G401.6 (cell line): Measurements from ENCODE around the gene ADAMTS19.

Experiments used
- FAIRE-seq: peaks from 2 replicates; lab custom pipeline; 2012; peaks lifted over from hg19 to GRCh38; lab: Jason Lieb, UNC

ADAMTS19 gene

DNA sequence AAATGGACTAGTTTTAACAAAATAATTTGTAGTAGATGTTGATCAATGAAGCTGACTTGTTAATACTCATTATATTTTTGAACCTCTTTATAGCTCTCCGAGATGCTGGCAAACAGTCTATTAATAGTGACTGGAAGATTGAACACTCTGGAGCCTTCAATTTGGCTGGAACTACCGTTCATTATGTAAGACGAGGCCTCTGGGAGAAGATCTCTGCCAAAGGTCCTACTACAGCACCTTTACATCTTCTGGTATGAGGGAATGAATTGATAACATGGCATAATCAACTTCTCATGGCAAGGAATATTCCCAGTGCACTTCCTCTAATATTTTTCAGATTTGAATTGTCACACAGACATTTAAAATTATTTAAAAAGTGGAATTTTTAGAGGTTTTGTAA is 219.6 kb downstream of the ADAMTS19 start:
- FAIRE-seq: no peak

DNA sequence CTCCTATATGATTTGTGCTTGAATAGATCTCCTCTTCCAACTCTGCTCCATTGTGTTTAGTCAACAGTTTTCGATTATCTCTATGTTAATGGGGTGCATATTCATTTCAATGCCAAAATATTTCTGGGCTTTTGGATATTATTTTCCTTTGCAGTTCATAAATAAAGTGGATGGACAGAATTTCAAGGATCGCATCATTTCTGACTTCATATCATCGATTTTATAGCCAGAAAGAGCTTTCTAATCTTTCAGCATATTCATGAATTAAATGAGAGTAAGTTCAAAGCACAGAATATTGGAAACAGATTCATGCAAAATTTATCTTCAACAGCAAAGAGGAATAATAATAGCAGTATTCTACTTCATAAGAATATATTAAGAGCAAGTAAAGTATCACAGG is 227.8 kb downstream of the ADAMTS19 start:
- no peak for FAIRE-seq

DNA sequence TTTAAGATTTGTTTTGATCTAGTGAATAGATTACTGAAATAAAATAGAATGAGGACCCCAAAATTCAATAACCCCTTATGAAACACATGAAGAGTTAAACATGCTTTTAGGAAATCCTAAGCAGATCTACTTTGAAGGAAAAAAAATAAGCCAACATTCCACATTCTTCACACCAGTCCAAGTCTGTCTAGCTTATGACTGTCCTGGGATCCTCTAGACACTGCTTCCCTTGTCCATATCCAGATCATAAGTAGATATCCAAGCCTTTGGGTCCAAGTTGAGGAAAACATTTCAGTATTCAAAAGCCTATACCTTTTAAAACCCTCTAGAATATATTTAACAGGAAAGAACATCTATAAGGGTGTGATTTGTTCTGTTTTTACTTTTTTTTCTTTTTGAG is 228.9 kb downstream of the ADAMTS19 start:
- FAIRE-seq: no peak

DNA sequence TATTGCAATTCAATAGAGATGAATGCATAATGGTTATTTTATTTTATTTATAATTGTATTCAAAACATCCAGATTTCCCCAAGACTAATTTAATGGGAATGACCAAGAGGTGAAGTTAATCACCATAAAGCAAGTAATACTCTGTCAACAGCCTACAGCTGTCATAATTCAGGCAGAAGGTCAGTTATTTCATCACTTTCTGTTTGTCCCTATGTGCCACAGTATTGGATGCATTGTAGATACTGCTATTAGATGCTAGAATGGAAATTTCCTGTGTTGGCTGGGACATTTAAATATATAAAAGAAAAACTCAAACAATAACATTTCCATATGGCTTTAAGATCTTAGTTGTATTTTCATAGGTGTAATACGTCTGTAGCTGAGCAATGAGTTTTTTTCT is 231.1 kb downstream of the ADAMTS19 start:
- FAIRE-seq: no peak

DNA sequence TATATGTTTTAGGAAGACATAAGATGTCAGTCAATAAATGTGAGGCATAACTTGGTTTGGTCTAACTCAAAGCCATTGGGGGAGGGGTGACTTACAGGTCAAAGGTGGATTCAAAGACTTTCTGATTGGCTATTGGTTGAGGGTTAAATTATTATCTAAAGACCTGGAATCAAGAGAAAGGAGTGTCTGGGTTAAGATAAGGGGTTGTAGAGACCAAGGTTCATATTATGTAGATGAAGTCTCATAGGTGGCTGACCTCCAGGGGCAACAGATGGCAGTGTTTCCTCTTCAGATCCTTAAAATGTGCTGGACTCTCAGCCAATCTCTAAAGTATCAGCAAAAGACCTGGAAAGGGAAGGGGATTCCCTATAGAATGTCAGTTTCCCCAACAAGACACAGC is 236.5 kb downstream of the ADAMTS19 start:
- FAIRE-seq: no peak

DNA sequence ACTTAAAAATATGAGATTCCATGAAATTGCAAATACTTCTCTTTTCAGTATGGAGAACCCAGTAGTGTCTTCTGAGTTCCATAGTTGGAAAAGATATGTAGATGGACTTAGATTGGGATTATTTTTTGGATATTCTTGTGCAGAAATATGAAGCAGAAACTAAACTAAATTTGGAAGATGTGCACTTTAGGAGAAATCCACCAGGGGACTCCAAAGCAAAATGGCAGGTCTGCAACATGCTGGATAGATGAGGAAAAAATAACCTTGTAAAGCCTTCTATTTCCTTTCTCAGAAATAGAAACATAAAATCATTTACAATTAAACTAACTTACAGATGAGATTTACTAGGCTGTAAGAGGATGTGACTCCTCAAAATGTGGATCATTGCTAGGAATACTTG is 238.6 kb downstream of the ADAMTS19 start:
- FAIRE-seq: no peak

DNA sequence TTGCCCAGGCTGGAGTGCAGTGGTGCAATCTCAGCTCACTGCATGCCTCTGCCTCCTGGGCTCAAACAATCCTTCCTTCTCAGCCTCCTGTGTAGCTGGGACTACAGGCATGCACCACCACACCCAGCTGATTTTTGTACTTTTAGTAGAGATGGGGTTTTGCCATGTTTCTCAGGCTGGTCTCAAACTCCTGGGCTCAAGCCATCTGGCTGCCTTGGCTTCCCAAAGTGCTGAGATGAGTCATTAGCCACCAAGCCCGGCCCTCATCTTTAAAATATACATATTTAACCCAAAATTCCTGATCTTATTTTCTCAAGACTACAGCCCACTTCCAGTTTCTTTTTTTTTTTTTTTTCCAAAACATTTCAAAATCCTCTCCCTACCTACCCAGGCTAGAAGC is 256.1 kb downstream of the ADAMTS19 start:
- no peak for FAIRE-seq

DNA sequence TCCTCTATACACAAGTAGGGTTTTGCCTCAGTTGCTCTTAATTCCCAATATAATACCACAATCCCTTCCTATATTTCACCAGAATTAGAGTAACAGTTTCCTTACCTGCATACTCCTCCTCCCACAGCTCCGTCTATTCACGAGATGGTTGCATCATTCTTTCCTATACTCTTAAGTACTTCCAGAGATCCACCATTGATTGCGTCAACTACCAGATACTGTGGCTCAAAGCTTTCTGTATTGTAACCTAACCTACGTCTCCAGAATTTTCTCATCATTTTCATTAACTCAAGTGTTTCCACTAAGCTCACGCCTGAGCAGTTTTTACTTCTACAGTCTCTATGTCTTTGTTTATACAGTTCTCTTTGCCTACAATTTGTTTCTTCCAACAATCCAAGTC is 256.6 kb downstream of the ADAMTS19 start:
- FAIRE-seq: no peak

DNA sequence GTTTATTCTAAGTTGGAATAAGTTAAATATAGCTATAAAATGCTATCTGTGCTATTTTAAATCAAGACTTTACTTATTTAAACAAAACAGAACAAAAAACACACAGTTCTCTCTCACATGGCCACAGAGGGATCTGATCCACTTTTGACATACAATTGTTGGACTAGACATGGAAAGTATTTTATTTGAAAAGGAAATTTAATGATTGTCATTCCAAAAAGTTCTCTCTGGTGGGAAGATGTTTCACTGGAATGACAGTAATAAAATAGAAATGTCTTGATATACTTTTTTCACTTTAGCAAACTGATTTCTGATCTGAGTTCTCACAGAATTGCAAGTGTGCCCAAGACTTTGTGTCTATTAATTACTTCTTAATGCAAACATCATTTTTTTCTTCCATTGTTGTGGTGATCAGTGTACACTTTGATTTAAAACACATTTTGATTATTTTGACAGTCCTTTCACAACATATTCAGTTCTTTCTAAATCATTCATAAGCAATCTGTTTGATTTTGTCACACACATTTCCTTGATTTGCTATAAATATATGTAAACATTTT is 257.7 kb downstream of the ADAMTS19 start:
- FAIRE-seq: no peak

DNA sequence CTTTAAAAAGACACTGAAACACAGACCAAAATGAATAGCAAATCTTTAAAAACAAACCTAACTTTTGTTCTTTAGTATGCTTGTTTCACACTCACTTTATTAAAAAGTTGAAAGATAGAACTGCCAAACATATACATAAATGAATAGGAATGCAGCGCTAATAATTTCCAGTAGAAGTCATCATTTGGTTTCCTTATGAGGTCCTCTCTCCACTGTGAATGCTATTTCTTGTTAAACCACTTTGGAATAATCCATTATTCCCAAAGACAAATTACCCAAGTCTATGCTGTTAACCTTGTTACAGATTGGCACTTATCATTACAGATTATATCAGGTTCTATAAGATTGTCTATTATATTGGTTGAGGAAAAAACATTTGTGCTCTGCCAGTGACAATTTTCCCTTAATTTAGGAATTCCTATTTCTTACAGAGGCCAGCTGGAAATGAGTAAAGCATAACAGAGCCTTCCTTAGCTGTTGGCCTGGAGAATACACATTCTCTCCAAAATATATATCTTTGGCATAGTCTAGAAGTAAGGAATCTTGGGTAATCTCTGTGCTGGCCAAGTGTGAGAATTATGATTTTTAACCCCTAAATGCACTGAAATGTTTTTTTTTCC is 258.5 kb downstream of the ADAMTS19 start:
- no peak for FAIRE-seq

DNA sequence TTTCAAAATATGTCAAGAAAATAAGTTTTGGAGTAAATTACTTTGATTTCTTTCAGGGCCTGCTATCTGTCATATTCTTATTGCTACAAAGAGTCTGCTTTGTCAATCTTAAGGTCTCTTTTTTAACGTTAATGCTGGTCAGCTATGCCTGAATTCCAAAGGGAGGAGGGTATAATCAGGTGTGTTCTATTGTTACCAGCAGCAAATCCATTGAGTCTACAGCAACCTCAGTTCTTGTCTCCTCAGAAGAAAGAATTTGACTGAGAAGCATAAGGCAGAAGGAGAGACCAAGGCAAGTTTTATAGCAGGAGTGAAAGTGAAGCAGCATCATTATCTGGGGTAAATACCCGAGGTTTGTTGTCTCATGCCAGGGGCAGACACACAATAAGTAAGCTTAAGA is 264.1 kb downstream of the ADAMTS19 start:
- no peak for FAIRE-seq

DNA sequence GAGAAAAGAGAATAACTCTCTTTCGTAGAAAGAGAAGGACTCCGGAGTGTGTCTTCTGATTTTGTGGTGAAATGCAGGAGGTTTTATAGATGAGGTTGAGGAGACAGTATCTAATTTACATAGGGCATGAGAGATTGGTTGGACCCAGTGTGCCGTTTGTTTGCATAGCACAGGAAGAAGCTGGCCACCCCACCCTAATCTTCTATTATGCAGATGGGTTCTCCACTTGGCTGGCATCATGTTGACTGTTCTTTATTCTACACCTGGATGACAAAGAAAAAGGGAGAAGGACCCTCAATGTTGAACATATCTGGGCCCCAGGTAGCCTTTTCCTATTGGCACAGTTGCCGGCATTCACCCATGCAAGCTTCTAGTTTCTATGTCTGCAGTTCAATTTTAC is 264.5 kb downstream of the ADAMTS19 start:
- no peak for FAIRE-seq

DNA sequence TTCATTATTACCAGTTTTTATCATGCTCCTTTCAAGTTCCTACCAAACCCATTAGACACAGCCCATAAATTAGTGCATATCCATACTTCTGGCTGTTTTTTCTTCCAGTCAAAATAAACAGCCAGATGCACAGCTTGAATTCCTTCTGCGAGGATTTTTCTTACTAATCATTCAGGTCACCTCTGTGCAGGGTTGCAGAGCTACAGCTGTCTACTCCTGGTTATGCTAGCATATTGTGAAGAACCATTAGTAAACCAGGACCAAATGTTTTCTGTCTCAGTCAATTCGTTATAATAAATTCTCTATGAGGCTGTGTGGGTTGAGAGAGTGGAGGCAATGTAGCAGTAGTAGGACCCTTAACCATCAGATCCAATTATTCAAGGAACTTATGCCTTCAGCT is 279.7 kb downstream of the ADAMTS19 start:
- FAIRE-seq: no peak

DNA sequence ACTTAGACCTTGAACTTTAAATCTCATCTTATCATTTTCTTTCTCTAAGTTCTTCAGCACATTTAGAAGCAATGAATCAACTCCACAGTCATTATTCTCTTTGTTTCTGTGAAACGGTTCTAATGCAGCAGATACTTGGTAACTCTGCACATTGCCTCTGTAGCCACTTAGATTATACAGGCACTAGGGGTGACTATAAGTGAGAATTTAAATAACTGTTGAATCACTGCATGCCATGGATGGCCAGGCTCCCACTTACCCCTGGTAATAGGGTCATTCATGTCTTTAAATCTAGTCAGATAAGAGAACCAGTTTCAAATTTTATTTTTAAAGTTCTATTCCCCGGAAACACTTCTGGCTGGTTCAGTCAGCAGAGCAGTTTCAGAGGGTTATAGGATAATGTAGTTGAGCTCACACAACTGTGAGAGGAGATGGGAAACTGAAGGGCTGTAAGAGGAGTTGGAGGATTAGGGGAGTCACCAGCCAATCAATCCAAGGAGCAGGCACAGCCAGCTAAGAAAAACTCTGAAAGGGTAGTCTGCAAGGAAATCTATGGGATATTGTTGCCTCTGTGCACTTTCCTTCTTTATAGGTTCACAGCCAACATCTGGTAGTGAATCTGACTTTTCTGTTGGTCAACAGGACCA is 283.6 kb downstream of the ADAMTS19 start:
- FAIRE-seq: no peak

DNA sequence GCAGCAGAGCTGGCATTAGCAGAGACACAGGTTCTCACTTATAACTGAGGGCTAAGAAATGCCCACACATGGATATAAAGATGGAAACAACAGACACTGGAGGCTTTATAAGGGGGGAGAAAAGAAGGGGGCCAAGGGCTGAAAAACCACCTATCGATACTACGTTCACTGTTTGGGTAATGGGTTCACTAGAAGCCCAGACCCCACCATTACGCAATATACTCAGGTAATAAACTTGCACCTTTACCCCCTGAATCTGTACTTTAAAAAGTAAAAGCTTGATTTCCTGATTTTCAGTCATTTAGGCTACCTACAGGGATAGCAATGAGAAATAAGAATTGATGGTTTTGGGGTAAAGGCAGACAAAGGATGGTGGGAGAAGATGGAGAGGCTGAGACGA is 285.9 kb downstream of the ADAMTS19 start:
- FAIRE-seq: no peak

DNA sequence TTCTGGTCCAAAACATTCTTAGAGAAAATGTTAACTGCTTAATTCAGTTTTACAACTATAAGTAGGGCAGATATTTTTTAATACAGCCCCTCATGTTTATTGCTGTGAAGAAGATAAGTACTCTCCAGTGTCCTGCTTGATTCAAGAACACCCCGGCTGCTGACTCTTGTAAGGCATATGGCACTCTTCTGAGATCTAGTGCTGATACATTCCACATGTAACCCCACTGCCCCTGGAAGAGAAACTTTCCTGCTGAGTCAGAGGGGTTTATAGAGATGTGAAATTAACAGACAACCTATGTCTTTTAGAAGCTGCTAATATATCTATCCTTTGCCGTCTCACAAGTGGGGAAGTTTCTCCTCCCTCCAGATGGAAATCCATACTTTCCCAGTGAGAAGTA is 286.8 kb downstream of the ADAMTS19 start:
- no peak for FAIRE-seq

DNA sequence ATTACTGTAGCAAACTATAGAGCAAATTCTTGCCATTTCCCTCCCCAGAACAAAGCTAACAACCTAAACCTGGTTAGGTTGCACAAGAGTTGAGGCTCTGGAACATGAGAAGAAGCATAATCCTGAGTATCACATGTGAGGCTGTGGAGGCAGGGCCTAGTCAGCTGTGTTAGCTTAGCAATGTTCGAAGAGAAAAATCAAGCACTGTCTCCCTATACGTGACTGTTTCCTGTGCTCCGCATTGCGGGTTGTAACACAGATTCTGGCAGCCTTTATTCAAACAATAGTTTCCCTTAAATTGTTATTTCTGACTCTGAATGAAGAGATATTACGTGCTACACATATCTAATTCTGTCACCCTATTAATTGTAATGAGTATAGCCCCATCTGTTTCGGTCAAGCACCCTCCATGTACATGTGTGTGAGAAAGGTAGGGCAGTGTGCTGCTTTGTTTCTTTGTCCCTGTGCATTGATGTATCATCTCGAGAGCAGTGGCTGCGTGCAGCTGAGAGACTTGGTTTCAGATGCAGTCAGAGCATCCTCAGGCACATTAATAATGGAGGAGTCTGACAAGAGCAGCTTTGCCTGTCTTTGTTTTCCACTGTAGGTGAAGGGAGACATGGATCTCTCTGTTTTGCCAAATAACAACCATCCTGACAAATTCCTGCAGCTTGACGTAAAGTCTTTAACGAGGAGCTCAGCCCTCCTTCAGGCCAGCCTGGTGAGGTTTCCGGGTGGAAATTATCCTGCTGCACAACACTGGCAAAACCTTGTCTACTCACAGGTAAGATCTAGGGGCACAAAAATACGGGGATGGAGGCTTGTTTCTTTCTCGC is 287.7 kb downstream of the ADAMTS19 start, which contains the start of gene MINAR2:
MINAR2 (plus strand) TSS at position 523 of the 836 bp plus-strand sequence; CDS start at position 620, 97 bp downstream.
- FAIRE-seq: no peak

DNA sequence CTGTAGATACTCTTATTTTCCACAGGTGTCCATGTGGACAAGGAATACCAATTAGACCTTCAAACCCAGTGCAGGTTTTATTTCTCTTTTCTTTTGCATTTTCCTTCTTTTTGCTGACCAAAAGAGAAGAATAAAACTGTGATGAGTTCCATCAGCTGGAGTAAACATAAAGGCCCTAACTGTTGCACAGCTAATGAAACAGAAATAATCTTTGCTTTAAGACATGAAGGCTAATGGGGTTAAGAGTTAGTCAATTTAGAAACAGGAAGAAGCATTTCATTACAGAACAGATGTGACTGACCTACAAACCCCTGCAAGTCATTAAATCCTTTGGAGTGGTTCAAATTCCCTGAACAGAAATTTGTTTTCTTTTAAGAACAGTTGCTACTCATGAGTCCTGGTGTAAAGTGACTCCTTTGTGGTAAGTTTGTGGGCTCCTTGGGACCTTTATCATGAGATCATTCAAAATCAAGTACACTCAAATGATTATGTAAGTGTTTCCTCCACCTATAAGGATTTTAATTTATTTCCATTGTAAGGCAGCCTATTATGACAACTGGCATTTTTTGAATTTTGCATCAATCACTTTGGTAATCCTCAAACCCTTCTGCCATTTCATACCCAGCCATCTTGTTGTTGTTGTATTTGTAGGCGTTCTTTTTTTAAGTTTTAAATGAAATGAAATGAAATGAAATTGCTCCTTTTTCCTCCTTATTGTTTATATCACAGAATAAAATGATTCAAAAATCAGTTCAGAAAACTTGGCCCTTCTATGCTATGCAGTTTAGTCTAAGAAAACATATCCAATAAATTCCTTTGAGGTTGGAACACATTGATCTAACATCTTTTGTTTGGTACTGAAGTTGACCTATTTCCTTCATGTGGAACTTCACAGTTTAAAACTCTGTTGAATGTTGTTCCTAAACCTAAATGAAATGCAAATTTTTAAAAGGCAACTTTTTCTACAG is 289.1 kb downstream of the ADAMTS19 start:
- FAIRE-seq: no peak

DNA sequence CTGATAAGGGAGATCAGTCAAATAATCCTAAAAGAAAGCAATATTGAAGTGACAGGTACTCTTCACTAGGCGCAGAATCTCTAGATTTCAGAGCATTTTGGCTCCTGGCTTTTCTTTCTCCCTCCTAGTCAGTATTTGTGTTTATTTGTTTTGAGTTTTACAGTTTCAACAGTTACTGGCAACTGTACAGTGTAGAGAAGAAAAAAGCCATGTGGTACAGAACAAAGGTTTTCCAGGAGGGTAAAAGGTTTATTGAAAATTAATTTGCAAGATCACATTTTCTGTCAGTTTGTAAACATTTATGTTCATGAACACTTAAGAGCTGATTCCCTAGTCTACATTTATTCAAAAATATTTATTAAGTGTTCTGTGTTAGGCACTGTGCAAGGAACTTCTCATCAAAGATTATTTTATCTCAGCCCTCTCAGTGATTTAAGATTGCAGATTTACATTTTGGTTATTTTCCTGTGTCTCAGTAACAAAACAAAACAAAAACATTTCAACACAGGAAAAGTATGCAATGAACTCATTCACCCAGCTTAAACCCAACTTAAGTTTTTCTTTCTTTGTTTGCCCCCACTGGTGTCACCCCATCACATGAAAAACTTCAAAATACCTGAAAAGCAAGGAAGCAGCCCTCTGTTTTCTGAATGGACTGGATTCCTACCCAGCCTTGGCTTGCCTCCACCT is 300.7 kb downstream of the ADAMTS19 start:
- no peak for FAIRE-seq

DNA sequence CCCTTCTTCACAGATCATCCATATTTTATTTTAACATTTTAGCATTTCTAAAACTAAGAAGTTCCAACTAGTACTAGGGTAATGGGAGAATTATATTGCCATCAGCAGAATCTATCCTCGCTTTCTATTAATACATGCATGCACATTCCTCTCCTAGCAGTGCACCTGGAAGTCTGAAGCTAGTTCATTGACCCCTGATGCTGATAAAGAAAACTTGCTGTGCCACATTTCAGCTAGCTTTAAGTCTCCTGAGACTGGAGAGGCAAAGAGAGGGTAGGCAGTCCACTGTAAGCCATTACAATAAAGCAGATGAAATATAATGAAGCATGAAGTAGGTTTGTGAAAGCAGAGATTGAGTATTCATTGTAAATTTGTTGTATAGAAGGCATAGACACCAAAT is 303.6 kb downstream of the ADAMTS19 start:
- FAIRE-seq: no peak

DNA sequence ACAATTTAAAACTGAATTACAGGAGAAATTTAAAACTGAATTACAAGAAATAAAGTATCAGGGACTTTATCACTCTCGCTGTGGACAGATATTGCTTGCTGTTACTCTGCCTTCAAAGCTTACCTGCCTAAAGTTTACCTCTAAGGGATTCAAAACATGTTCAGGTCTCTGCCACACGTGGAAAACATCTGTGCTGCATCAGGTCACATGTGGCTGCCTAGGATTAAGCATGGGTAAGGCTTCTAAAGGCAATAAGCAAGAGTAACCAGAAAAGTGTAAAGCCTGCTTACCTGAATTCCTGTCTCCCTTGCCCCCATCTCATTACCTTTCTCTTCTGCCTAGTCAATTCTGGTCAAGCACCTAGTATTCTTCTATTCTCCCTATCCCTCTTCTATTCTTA is 306.7 kb downstream of the ADAMTS19 start:
- FAIRE-seq: no peak
